Neutrophil (primary cell): Measurements from ENCODE around the gene ANO8.
"Not testable (repeated sequence)": the region's sequence is repeated elsewhere in the genome, so short reads cannot be mapped to it uniquely, and the experiment has no call there.

ENCODE experiments used
- H3K27ac ChIP-seq: fragments of 200-600 bp; sonication (generic); 2 replicates; pipeline ENCODE4 v1.5.1; 2016; ENCODE audit warnings: mild to moderate bottlenecking, moderate library complexity
- H3K27me3 ChIP-seq: fragments of 200-600 bp; sonication (generic); 2 replicates; pipeline ENCODE4 v1.6.0; 2016; ENCODE audit warnings: mild to moderate bottlenecking
- H3K36me3 ChIP-seq: fragments of 200-600 bp; sonication (generic); 2 replicates; pipeline ENCODE4 v1.5.1; 2017
- H3K4me1 ChIP-seq, 2 experiments: fragments of 200-600 bp in 1 of 2; sonication (generic) in 1 of 2; 1 replicate in 1 of 2; 2 replicates in 1 of 2; pipeline versions ENCODE4 v1.5.1 to v1.6.1; 2013 to 2016; ENCODE audit warnings: low read depth in 1 of 2, low read length in 1 of 2, mild to moderate bottlenecking in 1 of 2, moderate library complexity in 1 of 2; ENCODE audit not compliant: control insufficient read depth in 1 of 2, insufficient read depth in 1 of 2
- H3K4me3 ChIP-seq, 2 experiments: fragments of 200-600 bp in 1 of 2; sonication (generic) in 1 of 2; 1 replicate in 1 of 2; 2 replicates in 1 of 2; pipeline ENCODE4 v1.5.1; 2013 to 2016; ENCODE audit warnings: low read depth in 1 of 2, low read length in 1 of 2, mild to moderate bottlenecking in 1 of 2, moderate library complexity in 1 of 2
- H3K9me3 ChIP-seq: fragments of 200-600 bp; sonication (generic); 2 replicates; pipeline ENCODE4 v1.5.1; 2016
- TF ChIP-seq, protein P1 (sequence below): fragments of 200-600 bp; sonication (generic); IDR thresholded peaks from 2 replicates; pipeline ENCODE4 v1.5.1; 2016; ENCODE audit warnings: antibody characterized with exemption

Gene ANO8

DNA sequence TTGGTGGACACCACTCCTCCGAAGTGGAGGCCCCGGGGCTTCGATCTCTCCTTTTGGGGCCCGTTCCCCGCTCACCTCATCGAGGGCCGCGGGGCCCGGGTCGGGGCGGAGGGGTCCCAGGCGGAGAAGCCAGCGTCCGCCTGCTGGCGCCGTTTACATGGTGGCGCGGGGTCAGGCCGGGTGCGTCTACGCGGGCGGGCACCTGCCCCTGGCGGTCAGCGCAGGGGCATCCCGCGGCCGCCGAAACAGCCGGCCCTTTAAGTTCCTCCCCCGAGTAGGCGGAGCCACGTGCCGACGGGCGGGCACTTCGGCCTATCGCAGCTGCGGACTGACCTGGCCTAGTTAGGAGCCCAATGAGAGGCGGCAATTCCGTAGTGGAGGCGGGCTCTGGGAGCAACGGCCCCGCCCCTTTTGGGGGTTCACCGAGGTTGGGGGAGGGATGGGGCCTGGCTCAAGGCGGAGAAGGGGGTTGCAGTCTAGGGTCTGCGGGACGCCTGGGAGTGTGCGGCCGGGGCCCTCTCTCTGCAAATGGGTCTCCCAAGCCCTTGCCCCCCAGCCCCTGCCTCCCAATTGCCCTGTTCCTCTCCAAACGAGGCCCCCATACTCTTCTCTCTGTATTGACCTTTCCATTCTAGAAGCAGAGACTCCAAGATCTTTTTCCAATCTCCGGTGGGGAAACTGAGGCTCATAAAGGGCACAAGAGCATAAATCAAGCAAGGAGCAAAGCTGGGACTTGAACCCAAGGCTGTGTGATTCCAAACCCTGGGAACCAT lies 31.3 kb downstream of the ANO8 start, which contains the start of gene ABHD8:
ABHD8 (minus strand) TSS at position 259 of the 773 bp plus-strand sequence. CDS start 1,809 bp downstream, outside the sequence.
- H3K27ac ChIP-seq = peak within 1 kb of the TSS; percentile 72
- no peaks in the 10 kb centered on the region for H3K36me3 ChIP-seq
- TF ChIP-seq, protein P1, sequence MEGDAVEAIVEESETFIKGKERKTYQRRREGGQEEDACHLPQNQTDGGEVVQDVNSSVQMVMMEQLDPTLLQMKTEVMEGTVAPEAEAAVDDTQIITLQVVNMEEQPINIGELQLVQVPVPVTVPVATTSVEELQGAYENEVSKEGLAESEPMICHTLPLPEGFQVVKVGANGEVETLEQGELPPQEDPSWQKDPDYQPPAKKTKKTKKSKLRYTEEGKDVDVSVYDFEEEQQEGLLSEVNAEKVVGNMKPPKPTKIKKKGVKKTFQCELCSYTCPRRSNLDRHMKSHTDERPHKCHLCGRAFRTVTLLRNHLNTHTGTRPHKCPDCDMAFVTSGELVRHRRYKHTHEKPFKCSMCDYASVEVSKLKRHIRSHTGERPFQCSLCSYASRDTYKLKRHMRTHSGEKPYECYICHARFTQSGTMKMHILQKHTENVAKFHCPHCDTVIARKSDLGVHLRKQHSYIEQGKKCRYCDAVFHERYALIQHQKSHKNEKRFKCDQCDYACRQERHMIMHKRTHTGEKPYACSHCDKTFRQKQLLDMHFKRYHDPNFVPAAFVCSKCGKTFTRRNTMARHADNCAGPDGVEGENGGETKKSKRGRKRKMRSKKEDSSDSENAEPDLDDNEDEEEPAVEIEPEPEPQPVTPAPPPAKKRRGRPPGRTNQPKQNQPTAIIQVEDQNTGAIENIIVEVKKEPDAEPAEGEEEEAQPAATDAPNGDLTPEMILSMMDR = peak; percentile 96
- H3K4me1 ChIP-seq = peaks cover 42 to 43% of the 10 kb centered on the region in 2 experiments
- H3K4me3 ChIP-seq = peak within 1 kb of the TSS; percentile 75 to 91
- no peaks in the 10 kb centered on the region for H3K9me3 ChIP-seq
- H3K27me3 ChIP-seq = no peaks in the 10 kb centered on the region

DNA sequence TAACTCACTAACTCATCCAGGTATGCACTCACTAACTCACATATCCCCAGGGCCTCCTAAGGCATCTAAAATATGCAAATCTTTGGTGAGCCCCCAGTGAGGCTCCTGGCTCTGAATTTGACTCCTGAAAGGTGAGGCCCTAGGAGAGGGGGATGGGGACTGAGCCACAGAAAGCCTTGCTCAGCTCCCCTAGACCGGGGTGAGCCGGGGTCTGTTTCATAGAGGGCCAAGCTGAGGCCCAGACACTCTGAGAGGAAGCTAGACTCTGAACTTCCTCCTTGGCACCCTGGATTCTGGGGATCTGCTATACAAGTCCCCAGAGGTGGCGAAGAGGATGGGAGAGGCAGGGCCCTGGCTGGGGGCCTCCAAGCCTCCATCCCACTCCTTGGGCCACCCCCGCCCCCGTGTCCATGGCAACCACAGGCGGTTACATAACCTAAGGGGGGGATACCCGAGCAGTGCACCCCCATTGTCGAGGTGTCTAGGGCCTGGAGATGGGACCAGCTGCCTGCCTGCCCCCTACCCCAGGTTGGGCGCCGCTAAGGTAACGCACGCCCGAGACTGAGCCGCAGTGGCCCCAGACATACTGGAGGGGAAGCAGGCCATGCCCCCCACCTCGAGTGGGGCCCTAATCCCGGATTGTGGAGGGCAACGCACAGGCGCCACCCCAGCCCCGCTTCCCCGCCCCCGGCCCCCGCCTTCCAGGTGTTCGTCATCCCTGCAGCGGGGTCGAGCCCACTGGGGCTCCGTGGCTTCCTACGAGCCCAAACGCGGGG lies 32.1 kb downstream of the ANO8 start:
- Histone ChIP-seq H3K27ac (peak overlapping the region; percentile 72), H3K27me3 (no peaks in the 10 kb centered on the region), H3K4me3 (peak overlapping the region; percentile 75 to 91), H3K9me3 (no peaks in the 10 kb centered on the region), H3K4me1 (peaks cover 42 to 43% of the 10 kb centered on the region in 2 experiments), H3K36me3 (no peaks in the 10 kb centered on the region)
- TF ChIP-seq, protein P1 = no peak

DNA sequence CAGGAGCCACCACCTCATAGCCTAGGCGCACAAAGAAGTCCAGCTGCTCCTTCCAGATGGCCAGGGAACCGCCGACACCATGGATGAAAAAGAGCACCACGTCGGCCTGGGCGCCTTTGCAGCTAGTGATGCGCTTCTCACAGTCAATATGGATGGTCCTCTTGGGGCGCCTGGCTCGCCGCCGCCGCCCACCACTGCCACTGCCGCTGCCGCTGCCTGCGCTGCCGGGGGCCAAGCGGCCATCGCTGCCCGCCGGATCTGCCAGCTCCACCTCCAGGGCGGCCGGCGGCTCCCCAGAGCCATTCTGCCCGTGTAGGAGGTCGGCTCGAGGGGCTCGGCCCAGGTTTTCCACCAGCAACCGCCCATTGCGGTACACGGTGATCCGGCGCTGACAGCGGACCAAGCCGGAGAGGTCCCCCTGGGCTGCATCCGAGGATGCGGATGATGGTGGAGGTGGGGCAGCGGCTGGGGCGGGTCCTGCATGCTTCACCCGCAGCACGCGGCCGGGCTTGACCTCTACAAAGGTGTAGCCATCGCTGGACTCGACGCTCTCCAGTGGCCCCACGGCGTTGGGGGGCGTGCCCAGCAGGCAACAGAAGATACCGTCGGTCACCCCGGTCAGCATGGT lies 33.5 kb downstream of the ANO8 start:
- H3K4me1 ChIP-seq = peaks cover 46 to 51% of the 10 kb centered on the region in 2 experiments
- no peak overlapping the region for H3K27ac ChIP-seq
- no peaks in the 10 kb centered on the region for H3K9me3 ChIP-seq
- no peaks in the 10 kb centered on the region for H3K36me3 ChIP-seq
- H3K4me3 ChIP-seq = no peak overlapping the region
- no peaks in the 10 kb centered on the region for H3K27me3 ChIP-seq
- TF ChIP-seq, protein P1 = no peak

DNA sequence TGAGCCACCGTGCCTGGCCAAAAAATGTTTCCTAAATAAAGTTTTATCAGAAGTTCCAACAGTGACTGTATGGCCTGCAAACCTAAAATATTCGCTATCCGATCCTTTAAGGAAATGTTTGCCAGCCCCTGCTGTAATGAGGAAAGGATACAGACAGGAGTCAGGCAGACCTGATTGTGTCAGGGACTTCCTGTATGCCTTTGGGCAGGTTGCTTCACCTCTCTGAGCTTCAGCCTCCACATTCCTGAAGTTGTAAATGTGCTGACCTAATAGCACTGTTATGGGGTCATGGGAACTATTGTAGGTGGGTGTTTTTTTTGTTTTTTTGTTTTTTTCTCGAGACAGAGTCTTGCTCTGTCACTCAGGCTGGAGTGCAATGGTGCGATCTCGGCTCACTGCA lies 37.7 kb downstream of the ANO8 start:
- TF ChIP-seq, protein P1 = no peak
- peaks cover 20 to 29% of the 10 kb centered on the region in 2 experiments for H3K4me1 ChIP-seq
- peaks cover 5% of the 10 kb centered on the region for H3K36me3 ChIP-seq
- H3K9me3 ChIP-seq = no peaks in the 10 kb centered on the region
- H3K27ac ChIP-seq = peak overlapping the region; percentile 16
- H3K4me3 ChIP-seq = no peak overlapping the region
- H3K27me3 ChIP-seq = no peaks in the 10 kb centered on the region

DNA sequence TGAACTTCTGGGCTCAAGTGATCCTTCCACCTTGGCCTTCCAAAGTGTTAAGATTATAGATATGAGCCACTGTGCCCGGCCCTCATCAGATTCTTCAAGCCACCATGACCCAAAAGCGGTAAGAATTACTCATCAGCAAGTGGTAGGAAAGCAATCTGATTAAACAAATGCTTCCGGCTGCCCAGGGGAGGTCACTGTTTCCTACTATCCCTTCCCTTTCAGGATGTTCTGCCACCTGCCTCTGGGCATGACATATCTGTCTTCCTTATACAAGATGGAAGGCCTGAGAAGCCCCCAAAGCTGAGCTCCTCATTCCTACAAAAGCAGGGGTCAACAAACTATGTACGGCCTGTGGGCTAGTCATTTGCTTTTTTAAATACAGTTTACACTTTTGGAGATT lies 38.4 kb downstream of the ANO8 start:
- H3K27ac ChIP-seq = no peak overlapping the region
- peaks cover 21 to 30% of the 10 kb centered on the region in 2 experiments for H3K4me1 ChIP-seq
- peaks cover 5% of the 10 kb centered on the region for H3K36me3 ChIP-seq
- H3K27me3 ChIP-seq = no peaks in the 10 kb centered on the region
- TF ChIP-seq, protein P1 = no peak
- no peaks in the 10 kb centered on the region for H3K9me3 ChIP-seq
- no peak overlapping the region for H3K4me3 ChIP-seq

DNA sequence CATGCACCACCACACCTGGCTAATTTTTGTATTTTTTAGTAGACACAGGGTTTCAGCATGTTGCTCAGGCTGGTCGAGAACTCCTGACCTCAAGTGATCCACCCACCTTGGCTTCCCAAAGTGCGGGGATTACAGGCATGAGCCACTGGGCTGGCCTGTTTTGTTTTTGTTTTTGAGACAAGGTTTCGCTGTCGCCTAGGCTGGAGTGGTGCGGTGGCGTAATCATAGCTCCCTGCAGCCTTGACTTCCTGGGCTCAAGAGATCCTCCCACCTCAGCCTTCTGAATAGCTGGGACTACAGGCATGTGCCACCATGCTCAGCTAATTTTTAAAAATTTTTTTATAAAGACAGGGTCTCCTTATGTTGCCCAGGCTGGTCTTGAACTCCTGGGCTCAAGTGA lies 39.1 kb downstream of the ANO8 start:
- H3K4me3 ChIP-seq, H3K27me3 ChIP-seq, H3K36me3 ChIP-seq, H3K9me3 ChIP-seq, H3K27ac ChIP-seq: not testable (repeated sequence)
- H3K4me1 ChIP-seq = peaks cover 21 to 30% of the 10 kb centered on the region in 2 experiments
